ENCODE results near the gene RNASE7.

- TF ChIP-seq CTCF (IDR thresholded peaks at IDR 0.05; ENCODE audit: low read depth, low read length) (no peak), EZH2phosphoT487 (IDR thresholded peaks at IDR 0.05; ENCODE audit: low read depth) (no peak)
Measured at GRCh38 chr14:20998674-20999366, 43.3 kb upstream of the RNASE7 start, which contains the start of gene SLC39A2.

Data from OCI-LY3 (cell line).